CD4-positive, alpha-beta T cell treated with Interleukin-6 for 4 hours (primary cell): ENCODE measurements around the gene EDAR.

Experiments used
- DNase-seq: peaks from one replicate; pipeline ENCODE4 v3.0.0-alpha.2; 2020; ENCODE audit warnings: mixed read lengths

Gene EDAR

GRCh38 chr2:108923019-108923700 lies 65.9 kb downstream of the EDAR start:
- no peak for DNase-seq

- no peak for DNase-seq
Measured at GRCh38 chr2:108922141-108922915, 66.7 kb downstream of the EDAR start.

GRCh38 chr2:108921096-108922030 lies 67.7 kb downstream of the EDAR start:
- no peak for DNase-seq

DNA sequence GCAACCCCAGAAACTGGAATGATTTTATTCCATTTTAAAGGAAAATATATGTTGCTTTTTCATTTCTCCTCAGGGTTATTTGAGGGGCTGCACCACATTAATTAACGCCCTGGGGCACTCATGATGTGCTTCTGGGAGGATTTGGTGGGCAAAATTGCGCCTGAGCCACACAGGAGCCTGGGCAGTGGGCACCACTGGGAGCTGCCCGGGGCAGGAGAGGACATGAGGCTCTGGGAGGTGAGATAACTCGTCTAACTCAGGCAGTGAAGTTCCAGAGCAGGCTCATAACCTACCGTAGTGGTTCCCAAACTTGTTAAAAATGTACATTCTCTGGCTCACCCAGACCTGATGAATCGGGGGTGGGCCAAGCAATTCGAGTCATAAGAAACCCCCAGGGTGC lies 68.3 kb downstream of the EDAR start:
- no peak for DNase-seq

DNA sequence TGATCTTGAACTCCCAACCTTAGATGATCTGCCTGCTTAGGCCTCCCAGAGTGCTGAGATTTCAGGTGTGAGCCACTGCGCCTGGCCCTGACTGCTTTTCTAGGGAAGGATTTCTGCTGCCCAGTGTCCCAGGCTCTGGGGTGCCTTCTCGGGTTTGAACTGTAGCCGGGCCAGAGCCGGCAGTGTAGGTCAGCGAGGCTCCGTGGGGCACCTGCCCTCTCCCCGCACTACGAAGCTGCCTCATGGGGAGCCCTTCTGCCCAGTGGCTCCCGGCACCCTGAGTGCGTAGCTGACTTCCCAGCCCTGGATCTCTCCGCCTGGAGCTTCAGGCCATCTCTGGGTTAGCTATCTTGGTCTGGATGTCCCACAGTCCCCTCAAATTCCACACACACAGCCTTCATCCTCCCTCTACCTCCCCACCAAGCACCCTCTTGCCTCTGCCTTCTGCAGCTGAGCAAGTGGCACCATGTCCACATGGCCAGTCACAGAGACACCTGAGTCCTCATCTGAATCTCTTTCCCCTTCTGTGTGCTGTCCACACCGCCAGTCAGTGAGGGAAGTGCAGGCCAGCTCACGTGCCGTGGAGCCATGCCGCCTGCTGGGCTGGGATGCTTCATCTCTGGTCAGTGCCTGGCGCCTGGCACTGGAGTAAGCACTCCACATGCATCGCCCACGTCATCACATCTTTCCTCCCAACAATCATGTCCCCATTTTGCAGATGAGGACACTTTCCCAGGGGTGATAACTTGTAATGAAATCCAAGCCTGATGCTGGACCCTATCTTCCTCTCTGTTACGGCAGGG lies 69.2 kb downstream of the EDAR start:
- no peak for DNase-seq

DNA sequence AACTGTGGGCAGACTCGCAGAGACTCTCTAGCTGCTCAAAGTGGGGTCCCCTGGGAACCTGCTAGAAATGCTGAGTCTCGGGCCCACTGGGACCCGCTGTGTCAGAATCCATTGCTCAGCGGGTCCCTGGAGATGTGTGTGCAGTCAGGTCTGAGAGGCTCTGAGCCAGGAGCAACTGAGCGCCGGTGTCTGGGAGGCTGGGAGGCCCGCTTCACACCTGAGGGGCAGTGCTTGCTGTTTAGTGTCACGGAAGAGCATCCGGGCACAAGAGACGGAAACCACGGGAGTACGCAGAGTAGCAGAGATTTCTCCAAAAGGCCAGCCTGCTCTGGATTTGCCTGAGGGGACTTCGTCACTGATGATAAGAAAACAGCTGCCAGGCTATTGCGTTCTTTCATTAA lies 70.1 kb downstream of the EDAR start:
- no peak for DNase-seq

- no peak for DNase-seq
Measured at GRCh38 chr2:108918156-108918874, 70.7 kb downstream of the EDAR start.

GRCh38 chr2:108917526-108917925 lies 71.5 kb downstream of the EDAR start:
- no peak for DNase-seq

DNA sequence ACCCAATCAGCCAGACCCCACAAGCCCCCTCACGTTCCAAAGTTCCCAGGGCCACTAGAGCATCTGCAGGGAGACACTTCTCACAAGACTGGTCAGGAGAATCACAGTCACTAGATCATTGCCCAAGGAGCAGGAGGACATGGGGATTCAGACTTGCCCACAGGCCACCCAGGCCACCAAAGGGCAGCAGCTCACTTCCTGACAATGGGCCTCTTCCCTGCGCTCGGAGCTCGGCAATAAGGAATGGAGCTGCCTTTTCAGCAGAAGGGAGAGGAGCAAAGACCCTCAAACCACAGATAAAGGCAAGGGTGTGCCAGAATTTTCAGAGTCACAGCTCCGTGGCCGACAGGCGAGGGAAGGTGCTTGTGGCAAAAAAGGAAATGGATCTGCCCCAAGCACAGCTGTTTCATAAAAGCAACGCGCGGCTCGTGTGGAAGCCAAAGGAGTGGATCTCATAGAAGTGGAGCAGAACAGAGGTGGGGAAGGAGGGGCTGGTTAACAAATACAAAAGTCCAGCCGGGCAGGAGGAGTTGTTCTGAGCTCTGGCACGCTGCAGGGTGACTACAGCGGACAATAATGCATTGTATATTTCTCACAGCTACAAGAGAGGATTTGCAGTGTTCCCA lies 72.1 kb downstream of the EDAR start:
- DNase-seq = no peak

GRCh38 chr2:108916122-108916795 lies 72.8 kb downstream of the EDAR start:
- no peak for DNase-seq

DNA sequence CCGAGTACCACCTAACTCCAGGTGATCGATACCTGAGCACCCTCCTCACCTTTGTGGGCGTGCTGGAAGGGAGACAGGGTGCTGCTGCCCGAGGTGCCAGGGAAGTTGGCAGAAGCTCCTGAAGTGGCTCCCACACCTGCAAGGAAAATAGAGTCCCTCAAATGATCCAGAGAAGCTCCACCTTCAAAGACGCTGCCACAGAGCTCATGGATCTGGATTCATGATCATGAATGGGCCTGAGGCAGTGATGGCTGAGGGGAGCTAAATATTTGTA lies 76.5 kb downstream of the EDAR start:
- no peak for DNase-seq

DNA sequence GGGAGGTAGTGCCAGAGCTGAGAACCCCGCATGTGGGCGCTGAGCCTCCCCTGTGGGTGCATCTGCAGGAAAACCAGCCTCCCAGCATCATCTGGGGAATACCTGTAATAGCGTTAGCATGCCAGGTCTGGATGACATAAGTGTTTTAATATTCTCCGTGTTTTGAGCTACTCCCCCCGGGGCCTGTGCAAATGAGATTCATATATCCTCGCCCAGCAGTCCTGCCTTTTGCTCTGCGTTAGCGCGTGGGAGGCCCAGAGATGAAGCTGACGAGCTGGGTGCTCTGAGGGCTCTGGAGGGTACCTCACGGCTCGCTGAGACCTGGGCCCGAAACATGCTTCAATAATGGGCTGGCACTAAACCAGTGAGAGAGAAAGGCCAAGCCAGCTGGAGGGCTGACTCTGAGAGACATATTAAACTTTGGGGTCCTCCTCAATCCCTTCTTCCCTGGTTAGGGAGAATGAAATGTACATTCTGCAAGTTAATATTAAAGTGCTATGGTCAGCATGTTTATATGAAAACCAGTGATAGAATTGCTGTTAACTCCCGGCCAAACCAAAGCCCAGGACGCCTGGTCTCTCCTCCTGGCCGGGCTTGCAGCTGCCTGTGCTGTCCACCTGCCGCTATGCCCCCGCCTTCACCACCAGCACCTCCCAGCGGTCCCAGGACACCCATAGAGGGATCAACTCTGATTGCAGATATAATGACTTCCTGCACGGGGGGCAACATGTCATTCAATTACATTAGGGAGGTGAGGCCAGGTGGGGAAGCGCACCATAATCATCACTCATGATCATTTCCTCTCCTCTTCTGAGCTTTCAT lies 77.0 kb downstream of the EDAR start:
- DNase-seq = no peak

GRCh38 chr2:108911401-108911800 lies 77.6 kb downstream of the EDAR start:
- DNase-seq = no peak

- no peak for DNase-seq
Measured at GRCh38 chr2:108910541-108911396, 78.3 kb downstream of the EDAR start.

DNA sequence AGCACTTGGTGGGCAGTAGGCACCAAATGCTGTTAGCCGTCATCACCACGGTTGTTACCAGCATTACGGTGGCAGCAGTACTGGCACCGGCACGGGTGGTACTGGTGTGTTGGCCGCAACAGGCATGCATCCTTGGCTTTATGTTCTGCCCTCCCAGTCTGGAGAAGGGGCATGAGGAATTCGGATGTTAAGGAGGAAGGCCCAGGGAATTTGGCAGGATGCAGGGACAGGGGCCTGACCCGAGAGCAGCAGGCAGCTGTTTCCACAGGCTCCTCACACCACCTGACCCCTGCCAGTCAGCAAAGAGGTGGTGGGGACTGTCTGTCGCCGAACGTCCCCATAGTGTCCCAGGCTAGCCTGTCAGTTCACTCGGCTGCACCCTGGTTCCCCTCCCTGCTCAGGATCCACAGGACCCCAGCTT lies 79.0 kb downstream of the EDAR start:
- DNase-seq = no peak

DNA sequence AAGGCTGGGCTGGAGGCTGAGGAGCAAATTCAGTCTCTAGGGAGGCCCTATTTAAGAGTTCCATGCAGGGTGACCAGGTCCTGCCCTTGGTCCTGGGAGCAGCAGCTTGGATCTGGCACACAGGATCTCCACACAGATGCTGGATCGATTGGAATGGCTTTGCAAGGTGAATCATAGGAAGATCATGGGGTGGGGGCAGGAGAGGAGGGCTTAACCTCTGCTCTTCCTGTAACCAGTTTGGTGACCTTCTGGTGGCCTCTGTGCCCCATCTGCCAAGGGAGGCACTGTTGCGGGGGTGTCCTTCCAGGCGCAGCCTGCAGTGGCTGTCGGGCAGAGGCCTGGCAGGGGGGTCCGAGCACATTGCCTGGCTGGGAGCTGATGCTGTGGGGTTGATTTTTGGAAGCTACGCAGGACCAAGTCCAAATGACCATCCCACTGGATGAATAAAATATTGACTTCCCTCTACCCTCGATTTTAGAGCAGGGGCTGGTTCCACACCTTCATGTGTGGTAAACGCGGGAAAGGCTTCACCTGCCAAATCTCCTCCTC lies 79.7 kb downstream of the EDAR start:
- no peak for DNase-seq

- DNase-seq = no peak
Measured at GRCh38 chr2:108908713-108909070, 80.3 kb downstream of the EDAR start.

DNA sequence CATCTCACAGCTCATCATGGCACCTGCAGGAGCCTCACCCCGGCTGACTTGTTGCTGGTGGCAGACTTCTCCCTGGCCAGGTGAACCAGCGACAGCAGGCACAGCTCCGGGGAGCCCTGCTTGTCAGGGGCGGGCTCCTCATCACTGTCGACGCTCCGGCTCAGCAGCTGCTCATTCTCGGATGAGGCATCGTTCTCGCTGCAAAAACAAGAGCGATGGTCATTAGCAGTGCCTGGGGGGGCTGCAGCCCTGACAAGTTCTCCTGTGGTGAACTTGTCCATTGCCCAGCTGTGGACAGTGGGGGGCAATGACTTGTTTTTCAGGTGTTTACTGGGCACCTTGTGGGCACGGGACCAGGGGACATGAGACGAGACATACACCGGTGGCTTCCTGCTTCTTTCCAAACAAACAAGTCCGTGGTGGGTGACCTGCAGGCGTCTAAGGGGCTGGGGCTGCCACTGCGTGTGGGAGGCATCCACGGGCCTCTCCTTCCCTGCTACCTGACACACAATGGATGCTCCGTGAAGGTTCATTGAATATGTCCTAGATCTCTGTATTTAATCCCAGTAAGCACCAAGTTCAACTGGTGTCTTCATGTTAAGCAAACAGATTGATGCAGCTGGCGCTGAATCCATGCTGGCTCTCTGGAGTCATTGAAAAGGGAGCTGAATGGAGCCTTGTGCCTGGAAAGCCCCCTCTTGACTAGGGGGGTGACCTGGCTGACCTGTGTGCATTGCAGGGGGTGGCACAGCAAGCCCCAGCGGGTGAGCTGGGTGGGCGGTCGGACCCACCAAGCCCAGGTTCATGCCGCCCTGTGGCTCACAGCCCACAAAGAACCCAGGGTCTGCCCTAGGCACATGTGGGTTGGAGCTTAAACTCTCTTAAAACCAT lies 81.0 kb downstream of the EDAR start:
- DNase-seq = no peak
